HG02763 (cell line): Measurements from ENCODE around the gene NID2.

ENCODE experiments used
- ATAC-seq: cut with Tn5 transposase; IDR thresholded peaks from one replicate; pipeline ENCODE4 v1.9.1; 2021; ENCODE audit warnings: mild to moderate bottlenecking, moderate library complexity; ENCODE audit not compliant: unreplicated experiment

NID2 gene

DNA sequence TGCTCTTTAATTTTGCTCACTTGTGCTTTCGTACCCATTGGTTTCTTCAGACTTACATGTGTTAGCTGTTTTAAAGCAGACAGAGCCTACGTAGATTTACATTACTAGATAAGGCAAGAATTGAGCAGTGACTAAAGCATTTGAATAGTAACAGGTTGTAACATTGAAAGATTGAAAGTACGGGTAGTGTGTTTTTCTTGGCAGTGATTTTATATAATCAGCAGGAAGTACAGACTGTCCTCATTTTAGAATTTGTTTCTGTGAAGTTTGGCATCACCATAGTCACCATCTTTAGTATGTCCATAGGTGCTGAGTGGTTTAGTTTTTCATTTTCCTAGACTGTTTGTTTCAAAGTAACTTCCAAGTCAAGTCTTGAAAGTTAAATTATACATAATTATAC, 65.5 kb downstream of the NID2 start:
- ATAC-seq: no peak

DNA sequence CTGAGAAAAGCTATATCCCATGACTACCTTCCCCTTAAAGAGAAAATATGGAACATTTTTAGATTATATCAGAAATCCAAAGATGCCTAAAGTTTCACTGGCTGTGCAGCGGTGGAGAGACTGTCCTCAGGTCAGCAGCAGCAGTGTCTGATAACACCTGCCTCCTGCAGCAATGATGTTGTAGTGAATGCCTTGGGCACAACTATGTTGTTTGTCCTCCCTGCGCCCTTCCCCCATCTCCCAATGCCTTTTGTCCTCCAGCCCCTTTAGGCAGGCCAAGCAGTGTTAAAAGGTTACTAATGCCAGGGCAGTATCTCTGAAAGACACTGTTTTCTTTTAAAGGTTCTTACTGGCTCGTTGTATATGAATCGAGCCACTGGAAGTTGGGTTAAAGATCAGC, 66.3 kb downstream of the NID2 start:
- no peak for ATAC-seq

DNA sequence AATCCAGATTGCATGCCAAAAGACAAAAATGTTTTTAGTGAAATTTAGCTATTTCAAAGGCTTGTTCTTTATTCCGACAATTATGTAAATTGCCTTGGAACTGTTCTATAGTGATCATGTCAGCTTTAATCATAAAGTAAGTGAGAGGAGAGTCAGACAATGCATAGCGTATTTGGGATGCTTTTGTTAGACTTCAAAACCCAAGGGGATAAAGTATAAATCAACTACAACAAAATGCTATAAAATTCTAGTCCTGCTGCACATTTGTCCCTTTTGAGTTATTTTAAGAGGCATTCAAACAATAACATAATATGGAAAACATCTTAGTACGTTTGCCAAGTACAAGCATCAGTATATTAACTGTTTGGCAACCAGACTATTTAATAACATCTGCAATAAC, 68.2 kb downstream of the NID2 start:
- no peak for ATAC-seq

DNA sequence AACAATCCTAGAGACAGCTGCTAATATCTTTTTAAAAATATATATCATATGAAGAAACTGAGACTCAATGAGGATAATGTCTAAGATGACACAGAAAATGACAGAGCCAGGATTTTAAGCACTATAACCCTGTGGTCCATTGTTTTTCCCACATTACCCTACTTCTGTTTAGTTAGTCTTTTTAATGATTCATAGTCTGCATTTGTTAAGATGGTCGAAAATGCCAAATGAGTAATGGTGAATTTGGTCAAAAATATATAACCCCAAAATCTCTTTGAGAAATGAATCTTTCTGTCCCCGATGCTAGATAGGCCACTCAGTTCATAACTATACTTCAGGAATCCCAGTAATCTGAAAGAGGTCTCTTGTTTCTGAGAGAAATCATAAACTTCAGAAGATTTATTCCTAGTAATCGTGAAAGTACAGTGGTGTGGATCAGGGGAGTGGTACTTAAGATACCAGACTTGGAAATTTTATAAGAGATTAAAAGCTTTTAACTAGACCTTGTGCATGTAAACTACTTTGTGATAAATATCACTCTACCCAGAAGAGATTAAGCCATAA, 68.8 kb downstream of the NID2 start:
- ATAC-seq: no peak

DNA sequence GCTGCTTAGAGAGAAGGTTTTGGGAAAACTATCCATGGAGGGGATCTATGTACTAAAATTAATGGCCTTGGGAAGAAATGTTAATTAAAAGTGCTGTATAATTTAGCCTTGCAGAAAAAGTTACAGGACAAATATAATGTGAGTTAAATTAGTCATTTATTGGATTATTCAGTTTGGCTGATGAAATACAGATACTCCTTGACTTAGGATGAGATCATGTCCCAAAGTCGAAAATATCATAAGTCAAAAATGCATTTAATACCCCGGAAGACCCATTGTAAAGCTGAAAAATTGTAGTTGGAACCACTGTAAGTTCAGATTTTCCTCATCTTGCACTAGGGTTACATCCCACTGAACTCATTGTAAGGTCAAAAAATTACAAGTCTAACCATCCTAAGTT, 69.8 kb downstream of the NID2 start:
- no peak for ATAC-seq

DNA sequence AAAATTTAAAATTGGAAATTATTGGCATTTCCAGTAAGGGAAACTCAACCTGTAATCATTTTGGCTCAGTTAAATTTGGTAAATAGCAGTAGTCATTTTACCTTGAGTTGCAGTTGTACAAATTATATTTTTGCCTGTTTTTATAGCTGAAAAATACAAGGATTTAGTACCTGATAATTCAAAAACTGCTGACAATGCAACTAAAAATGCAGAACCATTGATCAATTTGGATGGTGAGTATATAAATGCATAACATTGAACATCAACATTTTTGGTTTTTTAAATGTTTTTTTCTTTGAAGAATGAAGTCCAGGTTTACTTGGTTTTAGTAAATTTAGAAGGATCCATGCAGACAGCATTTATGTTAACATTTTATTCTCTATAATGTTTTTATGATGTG, 70.5 kb downstream of the NID2 start:
- no peak for ATAC-seq

DNA sequence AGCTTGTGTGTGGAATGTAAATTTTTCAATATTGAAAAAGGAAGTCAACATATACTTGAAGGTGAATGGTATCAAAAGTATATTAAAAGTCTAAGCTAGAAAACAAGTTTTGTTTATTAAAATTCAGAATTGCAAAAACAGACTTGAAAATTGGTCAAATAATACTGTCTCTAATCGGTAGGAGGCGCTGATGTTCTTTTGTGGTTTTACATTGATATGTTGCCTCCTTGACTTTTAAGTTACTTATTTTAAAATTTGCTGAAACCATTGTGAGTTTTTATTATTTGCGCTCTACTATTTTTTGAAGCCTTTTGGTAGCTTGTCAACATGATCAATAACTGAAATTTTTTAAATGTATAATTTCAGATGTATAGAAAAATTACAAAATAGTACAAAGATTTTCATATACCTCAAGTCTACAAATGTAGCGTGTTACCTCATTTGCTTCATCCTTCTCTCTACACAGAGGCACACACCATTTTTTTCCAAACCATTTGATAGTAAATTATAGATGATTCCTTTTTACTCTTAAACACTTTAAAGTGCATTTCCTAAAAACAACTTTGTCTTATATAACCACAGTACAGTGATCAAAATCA, 72.6 kb downstream of the NID2 start:
- no peak for ATAC-seq

DNA sequence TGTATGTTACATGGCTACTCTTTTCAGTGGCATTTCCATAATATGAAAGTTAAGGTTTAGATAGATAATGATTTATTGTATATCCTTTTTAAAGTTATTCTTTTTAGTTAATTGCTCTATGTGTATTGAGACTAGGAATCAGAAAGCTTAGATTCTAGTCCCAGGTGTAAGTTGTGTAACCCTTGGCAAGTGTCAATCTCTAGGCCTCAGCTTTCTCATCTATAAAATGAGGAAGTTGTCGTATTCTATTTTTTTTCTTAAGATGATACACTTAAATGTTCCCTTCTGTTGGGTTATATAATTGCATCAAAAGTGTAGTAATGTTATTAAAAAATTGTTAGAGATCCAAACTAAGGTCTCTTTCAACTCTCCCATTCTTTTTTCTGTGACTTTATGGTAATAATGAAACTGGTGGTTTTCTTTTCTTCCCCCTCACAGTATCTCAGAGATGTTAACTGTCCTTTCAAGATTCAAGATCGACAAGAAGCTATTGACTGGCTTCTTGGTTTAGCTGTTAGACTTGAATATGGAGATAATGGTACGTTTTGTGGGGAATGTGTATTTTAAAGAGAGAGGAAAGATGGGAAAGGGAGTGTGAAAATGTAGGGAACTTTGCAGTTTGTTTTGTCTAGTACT, 75.5 kb downstream of the NID2 start:
- no peak for ATAC-seq

DNA sequence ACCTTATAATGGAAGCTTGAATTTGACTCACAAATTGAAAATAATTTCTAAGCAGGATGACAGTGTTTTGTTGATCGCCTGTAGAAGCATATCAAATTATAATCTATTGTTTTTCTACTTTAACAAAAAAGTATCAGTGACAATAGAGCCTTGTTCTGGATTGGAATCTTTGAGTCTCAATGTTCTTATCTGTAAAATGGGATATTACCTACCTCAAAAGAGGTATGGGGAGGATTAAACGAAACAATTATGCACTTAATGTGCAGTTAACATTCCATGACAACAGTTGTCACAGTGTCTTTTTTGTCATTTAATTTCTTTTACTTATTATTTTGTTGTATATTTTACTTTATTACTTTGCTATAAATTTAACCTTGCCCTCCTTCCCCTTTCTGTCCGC, 78.4 kb downstream of the NID2 start:
- no peak for ATAC-seq

DNA sequence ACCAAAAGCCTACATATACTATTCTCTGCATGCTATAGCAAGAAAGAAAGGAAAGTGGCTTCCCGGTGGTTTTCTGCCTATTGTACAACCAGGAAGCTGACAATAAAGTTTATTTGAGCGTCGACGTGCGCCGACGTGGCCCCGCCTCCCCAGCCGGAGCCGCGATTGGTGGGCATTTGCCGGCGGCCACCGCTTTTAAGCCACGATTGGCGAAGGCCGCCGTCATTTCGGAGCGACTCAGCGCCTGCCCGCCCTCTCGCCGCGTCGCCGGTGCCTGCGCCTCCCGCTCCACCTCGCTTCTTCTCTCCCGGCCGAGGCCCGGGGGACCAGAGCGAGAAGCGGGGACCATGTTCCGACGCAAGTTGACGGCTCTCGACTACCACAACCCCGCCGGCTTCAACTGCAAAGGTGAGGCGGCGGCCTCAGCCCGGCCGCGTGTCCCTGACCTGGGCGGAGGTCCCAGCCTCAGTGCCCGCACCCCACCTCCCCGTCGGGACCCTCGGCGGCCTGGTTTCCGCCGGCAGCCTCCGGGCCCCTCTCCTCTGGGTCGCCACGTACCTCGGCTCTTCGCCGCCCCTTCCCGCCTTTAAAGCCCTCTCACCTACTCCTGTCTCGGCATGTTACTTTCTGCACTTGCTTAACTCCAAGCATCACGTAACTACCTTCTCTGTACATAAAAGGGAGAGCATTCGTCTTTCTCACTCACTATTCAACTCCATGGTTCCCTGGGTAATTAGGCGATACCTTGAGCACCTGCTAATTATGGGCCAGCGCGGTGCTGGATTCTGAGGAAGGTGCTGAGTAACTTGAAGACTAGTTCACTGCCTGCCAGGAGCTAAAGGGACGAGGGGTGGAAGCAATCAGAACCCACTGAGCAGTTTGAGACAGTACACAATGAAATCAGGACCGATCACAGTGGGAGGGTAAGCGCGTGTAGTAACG, 79.3 kb downstream of the NID2 start, which contains the start of gene RTRAF:
Gene RTRAF (plus strand): TSS at position 254 of the 942 bp plus-strand sequence. CDS start 94 bp downstream, at position 348.
- peak; percentile 97 for ATAC-seq

DNA sequence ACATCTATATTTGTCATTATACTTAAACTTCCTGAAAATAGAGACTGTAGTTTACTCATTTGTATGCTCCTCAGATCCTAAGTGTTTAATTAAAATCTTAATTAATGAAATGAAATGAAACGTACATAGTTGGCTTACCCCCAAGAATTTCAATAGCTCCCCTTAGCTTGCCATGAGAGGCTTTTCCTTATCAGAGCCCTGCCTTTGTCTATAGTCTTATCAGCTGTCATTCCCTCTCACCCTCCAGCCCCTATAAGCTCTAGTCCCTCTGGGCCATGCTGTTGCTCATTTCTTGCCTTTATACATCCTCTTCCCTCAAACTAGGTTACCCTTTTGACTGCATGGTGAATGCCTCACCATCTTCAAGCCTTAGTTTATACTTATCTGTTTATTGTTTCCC, 80.6 kb downstream of the NID2 start:
- ATAC-seq: no peak

DNA sequence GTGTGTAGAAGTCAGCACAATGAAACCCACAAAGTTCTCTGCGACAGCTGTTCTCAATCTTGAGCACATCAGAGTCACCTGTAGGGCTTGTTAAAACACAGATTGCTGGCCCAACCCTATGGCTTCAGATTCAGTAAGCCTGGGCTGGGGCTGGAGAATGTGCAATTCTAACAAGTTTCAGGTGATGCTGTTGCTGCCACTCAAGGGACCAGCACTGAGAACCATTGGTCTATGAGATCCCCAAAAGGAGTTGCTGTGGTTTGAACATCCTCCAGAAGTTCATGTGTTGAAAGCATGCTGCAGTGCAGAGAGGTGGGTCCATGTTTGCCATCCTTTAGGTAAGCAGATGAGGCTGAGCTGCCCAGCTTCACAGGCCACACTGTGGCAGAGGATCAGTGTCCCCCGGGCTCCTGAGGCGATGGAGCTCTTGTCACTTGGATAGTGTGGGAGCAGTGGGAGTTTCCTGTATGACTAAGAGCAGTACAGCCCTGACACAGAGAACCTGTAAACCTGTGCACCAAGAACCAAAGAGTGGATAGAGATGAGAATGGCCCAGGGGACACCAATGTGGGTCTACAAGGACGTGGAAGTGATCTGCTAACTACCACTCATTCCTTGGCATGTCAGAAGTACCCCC, 87.5 kb downstream of the NID2 start:
- ATAC-seq: peak; percentile 53

DNA sequence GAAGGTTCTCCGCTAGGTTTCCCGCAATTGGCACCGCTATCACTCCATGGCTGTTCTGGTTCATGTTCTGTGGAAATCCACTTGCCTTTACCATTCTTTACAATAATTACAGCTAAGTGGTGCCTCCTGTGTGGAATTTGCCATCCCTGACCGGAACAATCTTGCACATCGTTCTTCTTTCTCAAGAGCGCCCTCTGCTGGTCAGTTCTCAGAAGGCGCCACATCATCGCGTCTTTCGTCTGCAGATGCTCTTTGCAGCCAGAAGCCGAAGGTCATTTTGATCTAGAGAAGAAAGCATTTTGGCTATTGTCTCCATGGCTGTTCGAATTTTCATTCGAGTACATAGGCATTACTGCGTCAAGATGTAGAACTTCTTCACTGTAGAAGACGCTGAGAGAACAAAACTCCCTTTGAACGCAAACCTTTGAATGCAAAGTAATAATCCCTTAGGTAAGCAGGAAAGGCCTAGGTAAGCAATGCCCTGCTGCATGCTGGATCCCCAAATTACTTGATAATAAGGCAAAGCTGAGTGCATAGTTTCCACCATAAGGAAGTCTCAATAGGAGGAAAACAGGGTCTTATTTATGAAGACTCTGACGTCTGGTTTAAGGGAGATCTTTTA, 89.7 kb downstream of the NID2 start:
- ATAC-seq: no peak

DNA sequence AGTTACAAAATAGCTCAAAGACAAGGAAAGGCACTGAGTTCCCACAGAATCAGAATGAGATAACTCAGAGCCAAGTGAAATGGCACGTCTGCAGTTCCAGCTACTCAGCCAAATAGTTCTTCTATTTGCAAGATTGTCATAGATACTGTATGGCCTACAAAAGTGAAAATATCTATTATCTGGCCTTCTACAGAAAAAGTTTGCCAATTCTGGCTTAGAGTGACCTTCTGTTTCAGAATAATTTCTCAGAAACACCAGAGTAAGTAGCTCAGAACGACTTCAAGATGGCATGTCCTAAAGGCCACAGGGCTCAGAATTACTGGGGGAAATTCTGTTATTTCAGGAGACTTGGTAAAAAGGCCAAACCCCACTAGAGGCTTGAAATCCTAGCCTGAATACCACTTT, 90.2 kb downstream of the NID2 start:
- ATAC-seq: no peak

DNA sequence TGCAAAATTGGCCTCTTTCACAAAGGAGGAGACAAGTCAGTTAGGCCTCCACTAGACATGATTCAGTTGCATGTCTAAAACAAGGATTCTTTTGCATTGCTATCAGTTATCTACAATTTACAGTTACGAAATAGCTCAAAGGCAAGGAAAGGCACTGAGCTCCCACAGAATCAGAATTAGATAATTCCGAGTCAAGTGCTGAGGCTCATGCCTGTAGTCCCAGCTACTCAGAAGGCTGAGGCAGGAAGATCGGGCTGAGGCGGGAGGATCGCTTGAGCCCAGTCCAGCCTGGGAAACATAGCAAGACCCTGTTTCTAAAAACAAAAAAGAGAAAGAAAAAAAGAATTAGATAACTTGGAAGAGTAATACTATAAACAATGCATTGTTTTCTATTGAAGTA, 91.8 kb downstream of the NID2 start:
- no peak for ATAC-seq

DNA sequence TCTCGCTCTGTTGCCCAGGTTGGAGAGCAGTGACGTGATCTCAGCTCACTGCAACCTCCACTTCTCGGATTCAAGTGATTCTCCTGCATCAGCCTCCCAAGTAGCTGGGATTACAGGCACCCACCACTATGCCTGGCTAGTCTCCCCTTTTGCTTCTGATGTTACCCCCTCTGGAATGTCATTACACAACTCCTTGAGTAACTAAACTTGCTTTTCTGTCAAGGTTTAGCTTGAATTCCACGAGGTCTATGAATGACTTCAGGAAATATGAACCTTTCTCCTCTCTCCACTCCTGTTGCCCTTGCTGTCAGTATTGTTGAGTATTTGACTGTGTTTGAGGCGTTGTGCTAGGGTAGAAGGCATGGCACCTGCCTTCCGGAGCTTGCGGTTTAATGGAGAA, 96.3 kb downstream of the NID2 start:
- no peak for ATAC-seq

DNA sequence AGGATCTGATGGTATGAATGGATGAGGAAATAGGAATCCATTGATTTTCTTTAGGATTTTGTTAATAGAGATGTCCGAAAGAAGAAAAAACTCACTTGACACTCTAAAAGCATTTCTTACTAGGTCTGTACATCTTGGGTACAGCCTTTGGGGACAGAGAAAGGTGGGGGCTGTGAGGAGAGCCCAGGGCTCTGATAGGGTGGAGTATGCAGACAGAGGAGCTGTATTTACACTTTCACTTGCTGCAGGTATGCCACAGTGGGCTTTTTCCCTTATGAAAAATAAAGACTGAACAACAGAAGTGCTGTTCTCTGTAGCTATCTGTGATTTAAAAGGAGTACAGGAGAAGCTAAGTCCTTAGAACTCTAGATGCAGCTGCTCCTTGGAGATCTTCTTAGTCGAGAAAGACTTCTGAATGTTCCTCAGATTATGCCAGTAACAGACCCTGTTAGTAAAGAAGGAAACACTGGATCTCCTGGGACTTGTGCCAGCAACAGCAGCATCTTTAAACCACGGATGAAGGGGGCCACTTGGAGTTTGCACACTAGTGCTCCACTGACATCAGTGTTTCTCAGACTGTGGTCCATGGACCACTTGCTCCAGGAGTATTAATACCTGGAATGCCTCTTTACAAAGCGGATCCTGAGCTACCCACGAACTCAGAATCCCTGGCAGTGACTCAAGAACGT, 98.9 kb downstream of the NID2 start:
- ATAC-seq: no peak

DNA sequence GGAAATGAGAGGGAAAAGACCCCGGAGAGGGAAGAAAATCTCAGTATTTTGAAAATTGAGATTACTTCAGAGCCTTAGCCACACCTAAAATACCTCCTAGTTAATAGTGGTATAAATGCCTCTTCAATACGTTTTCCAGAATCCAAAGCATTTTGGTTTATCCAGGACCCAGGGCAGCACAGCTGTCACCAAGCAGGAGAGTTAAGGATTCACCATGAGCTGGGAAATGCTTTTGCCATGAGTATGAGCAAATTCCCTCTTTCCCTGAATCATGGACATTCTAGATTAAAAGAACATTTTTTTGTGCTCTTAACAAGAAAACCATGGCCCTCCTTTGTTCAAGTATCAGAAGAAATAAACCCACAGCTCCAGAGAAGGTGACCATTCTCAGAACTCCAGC, 101.3 kb downstream of the NID2 start:
- no peak for ATAC-seq

DNA sequence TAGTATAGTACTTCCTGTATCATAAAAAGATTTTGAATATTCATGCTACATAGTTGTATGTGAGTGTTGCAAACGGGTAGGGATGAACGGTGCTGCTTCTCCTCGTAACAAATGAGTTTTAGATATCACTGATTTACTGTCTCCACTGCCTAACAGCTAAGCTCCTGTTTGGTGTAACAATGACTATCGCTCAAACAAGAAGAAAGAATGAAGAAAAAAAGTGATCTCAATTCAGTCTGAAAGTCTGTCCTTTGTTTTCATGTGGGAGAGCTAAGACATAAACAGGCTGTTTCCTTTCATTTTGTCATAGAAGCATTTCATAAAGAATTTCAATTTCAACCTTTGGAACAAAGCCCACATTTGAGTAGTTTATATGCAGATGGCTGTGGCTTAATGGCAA, 105.6 kb downstream of the NID2 start:
- ATAC-seq: no peak

DNA sequence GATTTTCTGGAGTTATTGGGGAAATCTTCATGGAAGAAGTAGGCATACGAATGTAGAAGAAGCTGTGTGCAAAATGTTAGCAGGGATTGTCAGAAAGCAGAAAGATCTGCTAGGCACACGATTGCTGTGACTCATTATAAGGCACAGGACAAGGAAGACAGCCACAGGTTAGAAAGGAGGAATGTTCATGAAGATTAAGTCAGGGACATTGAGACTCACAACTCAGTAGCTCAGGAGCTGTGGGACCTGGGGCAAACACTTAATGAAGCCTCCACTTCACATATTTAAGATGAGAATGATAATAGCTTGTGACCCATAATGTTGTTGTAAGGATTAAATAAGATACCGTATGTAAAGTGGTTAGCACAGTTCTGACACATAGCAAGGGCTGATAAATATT, 106.1 kb downstream of the NID2 start:
- ATAC-seq: no peak
